Measurements from ENCODE around the gene ZYX.

DNA sequence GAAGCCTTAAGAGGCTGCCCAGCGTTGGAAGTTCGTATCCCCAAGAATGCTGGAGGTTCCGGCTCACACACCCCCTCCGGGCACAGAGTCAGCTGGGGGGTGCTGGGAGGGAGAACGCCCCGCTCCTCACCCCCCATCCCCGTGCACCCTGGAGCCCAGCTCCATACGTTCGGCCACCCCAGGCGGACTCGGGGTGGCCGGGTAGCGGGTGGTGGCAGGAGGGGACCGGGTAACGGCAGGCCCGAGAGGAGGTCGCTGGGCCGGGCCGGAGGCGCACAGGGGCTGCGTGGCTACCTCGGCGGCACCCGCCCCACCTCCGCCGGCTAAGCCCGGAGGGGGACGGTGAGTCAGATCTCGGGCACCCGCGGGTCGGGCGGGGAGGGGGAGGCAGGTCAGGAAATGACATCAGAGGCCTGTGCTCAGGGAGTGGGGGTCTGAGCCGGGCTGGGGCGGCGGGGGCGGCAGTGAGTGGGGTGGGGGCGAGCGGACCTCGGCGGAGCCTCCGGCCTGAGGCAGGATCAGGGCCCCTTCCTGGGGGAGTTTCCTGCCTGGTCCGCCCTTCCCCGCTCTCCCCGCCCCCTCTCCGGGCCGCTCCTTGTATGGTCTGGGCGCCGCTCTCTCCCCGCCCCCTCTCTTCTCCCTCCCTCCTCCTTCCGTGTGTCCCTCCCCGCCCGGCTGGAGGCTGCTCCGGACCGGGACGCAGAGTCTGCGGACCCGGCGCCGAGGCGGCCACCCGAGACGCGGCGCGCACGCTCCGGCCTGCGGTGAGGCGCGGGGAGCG, at the start of gene ZYX:
- TF ChIP-seq EZH2 (IDR thresholded peaks at IDR 0.05; ENCODE audit: borderline replicate concordance, low read depth, low read length, poor library complexity, severe bottlenecking): no peak
- TF ChIP-seq, protein P1, sequence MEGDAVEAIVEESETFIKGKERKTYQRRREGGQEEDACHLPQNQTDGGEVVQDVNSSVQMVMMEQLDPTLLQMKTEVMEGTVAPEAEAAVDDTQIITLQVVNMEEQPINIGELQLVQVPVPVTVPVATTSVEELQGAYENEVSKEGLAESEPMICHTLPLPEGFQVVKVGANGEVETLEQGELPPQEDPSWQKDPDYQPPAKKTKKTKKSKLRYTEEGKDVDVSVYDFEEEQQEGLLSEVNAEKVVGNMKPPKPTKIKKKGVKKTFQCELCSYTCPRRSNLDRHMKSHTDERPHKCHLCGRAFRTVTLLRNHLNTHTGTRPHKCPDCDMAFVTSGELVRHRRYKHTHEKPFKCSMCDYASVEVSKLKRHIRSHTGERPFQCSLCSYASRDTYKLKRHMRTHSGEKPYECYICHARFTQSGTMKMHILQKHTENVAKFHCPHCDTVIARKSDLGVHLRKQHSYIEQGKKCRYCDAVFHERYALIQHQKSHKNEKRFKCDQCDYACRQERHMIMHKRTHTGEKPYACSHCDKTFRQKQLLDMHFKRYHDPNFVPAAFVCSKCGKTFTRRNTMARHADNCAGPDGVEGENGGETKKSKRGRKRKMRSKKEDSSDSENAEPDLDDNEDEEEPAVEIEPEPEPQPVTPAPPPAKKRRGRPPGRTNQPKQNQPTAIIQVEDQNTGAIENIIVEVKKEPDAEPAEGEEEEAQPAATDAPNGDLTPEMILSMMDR (conservative IDR thresholded peaks at IDR 0.05; ENCODE audit: low read depth, low read length): no peak

All from A673 (cell line).